ENCODE data around the gene PEX11G. TPM values are rescaled to one million over a fixed set of nuclear protein-coding genes. Genes with fewer than 3 reads are reported as not detected.
A peak's percentile ranks its signal among the peaks of the same experiment; 100 is the strongest.

The PEX11G gene
- total RNA-seq = 1 to 10 TPM in 1 of 3 donors, under 1 TPM in 2; 0.76 to 1.1 (median 0.90) TPM

DNA sequence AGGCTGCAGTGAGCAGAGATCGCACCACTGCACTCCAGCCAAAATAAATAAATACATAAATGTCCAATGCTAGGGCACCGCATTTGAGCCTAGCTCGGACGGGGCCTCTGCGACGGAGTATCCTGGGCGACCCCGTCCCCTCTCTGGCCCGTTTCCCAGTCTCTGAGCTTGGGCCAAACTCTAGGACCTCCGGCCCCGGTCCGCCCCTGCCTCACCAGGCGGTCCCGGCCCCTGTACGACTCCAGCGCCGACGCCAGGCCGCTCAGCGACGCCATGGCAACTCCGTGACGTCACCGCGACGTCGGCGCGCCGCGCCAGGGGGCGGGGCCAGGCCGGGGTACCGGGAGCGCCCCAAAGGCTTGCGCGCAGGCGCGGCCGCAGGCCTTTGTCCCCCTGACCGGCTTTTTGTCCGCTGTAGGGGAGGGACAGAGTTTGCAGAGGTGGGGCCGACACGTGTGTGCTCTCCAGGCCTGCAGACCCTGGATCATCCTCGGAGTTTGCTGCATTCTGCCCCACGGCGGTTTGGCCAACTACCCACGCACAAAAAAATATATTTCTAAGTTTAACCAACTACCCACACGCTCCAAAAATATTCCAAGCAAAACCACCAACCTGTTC, at the start of gene PEX11G:
Gene PEX11G (minus strand): TSS at position 300 of the 618 bp plus-strand sequence. CDS start 25 bp downstream, at position 275.
- H3K27me3 Mint-ChIP-seq (ENCODE audit: low read depth) = no peaks in the 10 kb centered on the region
- DNase-seq = peak; percentile 90
- no peaks in the 10 kb centered on the region for H3K9me3 Mint-ChIP-seq
- H3K36me3 Mint-ChIP-seq (ENCODE audit: insufficient read depth) = no peaks in the 10 kb centered on the region
- H3K4me3 Mint-ChIP-seq = peak within 1 kb of the TSS; percentile 83
- peak; percentile 98 to 99 for ATAC-seq
- H3K4me1 Mint-ChIP-seq (ENCODE audit: low read depth) = peaks cover 20% of the 10 kb centered on the region

GRCh38 chr19:7535998-7536695, 47.3 kb upstream of the PEX11G start:
- Mint-ChIP-seq H3K27me3 (ENCODE audit: low read depth) (no peaks in the 10 kb centered on the region), H3K4me1 (ENCODE audit: low read depth) (peaks cover 15% of the 10 kb centered on the region), H3K36me3 (ENCODE audit: insufficient read depth) (peaks cover 6% of the 10 kb centered on the region), H3K9me3 (no peaks in the 10 kb centered on the region), H3K4me3 (peak overlapping the region; percentile 92)
- DNase-seq (no peak), ATAC-seq (peak in 1 of 2 donors; percentile 2)

DNA sequence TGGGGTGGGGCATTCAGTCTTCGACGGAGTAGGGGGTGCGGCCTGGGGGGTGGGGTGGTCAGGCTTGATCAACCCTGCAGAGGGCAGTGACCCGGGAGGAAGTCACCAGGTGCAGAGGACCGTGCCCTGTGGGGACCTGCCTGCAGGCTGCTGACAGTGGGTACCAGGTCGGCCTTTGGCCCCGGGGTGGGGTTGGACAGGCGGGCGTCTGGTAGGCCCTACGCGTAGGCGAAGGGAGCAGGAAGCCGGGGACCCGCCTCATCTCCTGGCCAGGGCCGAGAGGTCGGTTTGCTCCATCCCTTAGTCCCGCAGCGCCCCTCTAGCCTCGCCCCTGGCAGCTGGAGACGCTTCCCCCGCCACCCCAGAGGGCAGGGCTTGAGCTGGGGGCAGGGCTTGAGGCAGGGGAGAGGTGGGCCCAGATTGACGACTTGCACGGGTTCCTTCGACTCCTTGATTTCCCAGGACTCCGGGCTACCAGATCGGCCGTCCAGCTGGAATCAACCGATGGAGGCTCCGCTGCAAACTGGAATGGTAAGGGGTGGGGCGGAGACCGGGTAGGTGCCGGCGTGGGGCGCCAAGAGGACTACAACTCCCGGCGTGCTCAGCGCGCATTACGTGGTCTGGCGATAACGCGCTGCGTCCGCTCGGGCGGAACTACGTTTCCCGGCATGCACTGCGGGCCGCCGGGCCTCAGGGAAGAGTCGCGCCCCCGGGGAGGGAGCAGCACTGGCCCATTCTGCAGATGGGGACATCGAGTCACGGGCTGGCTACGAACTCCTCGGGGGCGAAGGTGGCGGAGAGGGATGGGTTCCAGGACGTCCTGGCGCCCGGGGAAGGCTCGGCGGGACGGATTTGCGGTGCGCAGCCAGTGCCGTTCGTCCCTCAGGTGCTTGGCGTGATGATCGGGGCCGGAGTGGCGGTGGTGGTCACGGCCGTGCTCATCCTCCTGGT, 46.5 kb upstream of the PEX11G start, which contains the start of gene PNPLA6:
Gene PNPLA6 (plus strand): TSS at position 671 of the 951 bp plus-strand sequence. CDS start 72 bp downstream, at position 743.
- H3K9me3 Mint-ChIP-seq = no peaks in the 10 kb centered on the region
- H3K4me3 Mint-ChIP-seq = peak within 1 kb of the TSS; percentile 92
- H3K4me1 Mint-ChIP-seq (ENCODE audit: low read depth) = peaks cover 15% of the 10 kb centered on the region

DNA sequence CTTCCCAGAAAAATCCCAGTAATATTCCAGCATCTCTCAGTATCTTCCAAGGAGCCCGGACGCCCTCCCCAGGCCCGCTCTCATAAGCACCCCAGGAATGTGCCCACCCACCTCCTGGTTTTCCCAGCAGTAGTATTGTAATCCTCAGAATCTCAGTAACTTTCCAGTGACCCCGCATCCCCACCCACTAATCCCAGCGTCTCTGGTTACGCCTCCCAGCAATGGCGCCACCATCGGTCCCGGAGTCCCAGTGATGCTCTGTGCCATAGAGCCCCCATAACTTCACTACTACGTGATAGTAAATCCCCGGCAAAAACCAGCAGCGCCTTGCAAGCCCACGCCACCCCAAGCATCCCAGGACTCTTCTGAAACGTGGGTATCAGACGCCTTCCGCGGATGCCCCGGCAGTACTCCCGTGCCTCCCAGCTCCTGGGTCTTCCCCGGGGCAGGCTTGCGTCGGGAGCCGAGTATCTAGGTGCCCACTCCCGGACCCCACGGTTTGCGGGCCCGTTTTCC, 45.8 kb upstream of the PEX11G start:
- H3K4me3 Mint-ChIP-seq = peak overlapping the region; percentile 92
- peak; percentile 25 to 30 for ATAC-seq
- peaks cover 15% of the 10 kb centered on the region for H3K4me1 Mint-ChIP-seq (ENCODE audit: low read depth)
- DNase-seq = no peak
- no peaks in the 10 kb centered on the region for H3K36me3 Mint-ChIP-seq (ENCODE audit: insufficient read depth)
- H3K27me3 Mint-ChIP-seq (ENCODE audit: low read depth) = no peaks in the 10 kb centered on the region
- H3K9me3 Mint-ChIP-seq = no peaks in the 10 kb centered on the region

More for the DNA sequence above, 46.5 kb upstream of the PEX11G start, which contains the start of gene PNPLA6:
- peak; percentile 79 to 85 for ATAC-seq
- Mint-ChIP-seq H3K27me3 (ENCODE audit: low read depth) (no peaks in the 10 kb centered on the region), H3K36me3 (ENCODE audit: insufficient read depth) (peaks cover 5% of the 10 kb centered on the region)
- peak; percentile 88 for DNase-seq

DNA sequence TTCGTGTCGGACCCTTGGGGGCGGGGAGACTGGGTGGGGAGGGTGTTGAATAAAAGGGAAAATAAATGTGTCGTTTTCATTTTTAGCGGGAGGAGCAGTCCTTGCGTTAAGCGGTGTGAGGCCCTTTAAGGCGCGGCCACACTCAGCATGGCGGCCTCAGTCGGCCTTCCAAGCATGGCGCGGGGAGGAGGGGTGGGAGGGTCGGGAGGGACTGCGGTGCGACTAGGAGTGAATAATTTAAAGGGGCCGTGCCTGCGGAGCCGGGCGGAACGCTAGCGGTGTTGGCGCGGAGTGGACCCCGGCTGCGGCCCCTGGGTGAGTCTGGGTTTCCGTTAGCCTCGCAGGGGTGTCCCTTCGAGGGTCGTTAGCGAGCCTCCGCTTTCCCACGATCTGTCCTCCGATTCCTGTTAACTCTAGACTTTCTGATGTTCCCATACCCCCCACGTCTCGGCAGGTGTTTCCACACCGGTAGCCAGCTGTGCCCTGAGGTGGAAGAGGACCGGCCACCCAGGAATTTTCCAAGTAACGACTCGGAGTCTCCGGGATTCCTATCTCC, 45.2 kb upstream of the PEX11G start:
- ATAC-seq (peak; percentile 61 to 68), DNase-seq (peak; percentile 77)
- Mint-ChIP-seq H3K27me3 (ENCODE audit: low read depth) (no peaks in the 10 kb centered on the region), H3K9me3 (no peaks in the 10 kb centered on the region), H3K4me3 (peak overlapping the region; percentile 92), H3K4me1 (ENCODE audit: low read depth) (peaks cover 15% of the 10 kb centered on the region), H3K36me3 (ENCODE audit: insufficient read depth) (no peaks in the 10 kb centered on the region)

DNA sequence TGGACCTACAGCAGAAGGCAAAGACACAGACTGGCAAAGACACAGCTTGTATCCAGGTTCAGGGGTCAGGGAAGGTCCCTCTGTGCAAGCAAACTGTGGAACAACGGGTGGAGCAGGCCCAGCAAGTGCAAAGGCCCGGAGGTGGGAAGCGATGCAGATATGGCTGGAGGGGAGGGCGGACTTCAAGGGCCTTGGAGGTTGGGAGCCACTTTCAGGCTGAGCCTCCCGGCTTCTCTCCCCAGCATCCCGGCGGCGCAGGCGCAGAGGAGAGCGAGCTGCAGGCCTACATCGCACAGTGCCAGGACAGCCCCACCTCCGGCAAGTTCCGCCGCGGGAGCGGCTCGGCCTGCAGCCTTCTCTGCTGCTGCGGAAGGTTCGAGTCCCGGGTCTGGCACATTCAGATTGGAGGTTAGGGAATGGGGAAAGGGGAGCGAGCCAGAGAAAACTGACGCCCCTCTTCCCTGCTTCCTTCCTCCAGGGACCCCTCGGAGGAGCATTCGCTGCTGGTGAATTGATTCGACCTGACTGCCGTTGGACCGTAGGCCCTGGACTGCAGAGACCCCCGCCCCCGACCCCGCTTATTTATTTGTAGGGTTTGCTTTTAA, 44.5 kb upstream of the PEX11G start:
- Mint-ChIP-seq H3K27me3 (ENCODE audit: low read depth) (no peaks in the 10 kb centered on the region), H3K36me3 (ENCODE audit: insufficient read depth) (no peaks in the 10 kb centered on the region), H3K9me3 (no peaks in the 10 kb centered on the region), H3K4me3 (peak overlapping the region; percentile 92), H3K4me1 (ENCODE audit: low read depth) (peaks cover 15% of the 10 kb centered on the region)
- ATAC-seq (no peak), DNase-seq (no peak)

- ATAC-seq = no peak
- no peaks in the 10 kb centered on the region for H3K27me3 Mint-ChIP-seq (ENCODE audit: low read depth)
Measured at GRCh38 chr19:7529610-7530490, 41.0 kb upstream of the PEX11G start.

DNA sequence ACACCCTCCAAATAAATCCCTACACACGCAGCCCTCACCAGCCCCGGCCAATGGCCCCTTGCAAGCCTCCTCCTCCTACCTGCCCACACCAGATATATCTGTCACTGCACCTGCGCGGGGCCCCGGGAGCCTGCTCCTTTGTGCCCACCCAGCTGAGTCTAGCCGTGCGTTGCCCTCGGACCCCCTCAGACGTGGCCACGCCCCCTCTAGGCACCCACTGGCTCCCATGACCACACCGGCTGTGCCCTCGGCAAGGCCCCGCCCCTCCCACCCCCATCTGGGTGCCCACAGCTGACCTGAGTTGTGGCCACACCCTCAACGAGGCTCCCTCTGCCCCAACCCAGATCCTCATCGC, 40.4 kb upstream of the PEX11G start:
- H3K36me3 Mint-ChIP-seq (ENCODE audit: insufficient read depth) = no peaks in the 10 kb centered on the region
- H3K4me3 Mint-ChIP-seq = no peak overlapping the region
- H3K9me3 Mint-ChIP-seq = no peaks in the 10 kb centered on the region
- DNase-seq (no peak), ATAC-seq (no peak)
- H3K27me3 Mint-ChIP-seq (ENCODE audit: low read depth) = no peaks in the 10 kb centered on the region
- H3K4me1 Mint-ChIP-seq (ENCODE audit: low read depth) = peaks cover 5% of the 10 kb centered on the region

More at GRCh38 chr19:7529610-7530490, 41.0 kb upstream of the PEX11G start:
- Mint-ChIP-seq H3K36me3 (ENCODE audit: insufficient read depth) (no peaks in the 10 kb centered on the region), H3K4me1 (ENCODE audit: low read depth) (peaks cover 5% of the 10 kb centered on the region), H3K4me3 (no peak overlapping the region), H3K9me3 (no peaks in the 10 kb centered on the region)
- no peak for DNase-seq

DNA sequence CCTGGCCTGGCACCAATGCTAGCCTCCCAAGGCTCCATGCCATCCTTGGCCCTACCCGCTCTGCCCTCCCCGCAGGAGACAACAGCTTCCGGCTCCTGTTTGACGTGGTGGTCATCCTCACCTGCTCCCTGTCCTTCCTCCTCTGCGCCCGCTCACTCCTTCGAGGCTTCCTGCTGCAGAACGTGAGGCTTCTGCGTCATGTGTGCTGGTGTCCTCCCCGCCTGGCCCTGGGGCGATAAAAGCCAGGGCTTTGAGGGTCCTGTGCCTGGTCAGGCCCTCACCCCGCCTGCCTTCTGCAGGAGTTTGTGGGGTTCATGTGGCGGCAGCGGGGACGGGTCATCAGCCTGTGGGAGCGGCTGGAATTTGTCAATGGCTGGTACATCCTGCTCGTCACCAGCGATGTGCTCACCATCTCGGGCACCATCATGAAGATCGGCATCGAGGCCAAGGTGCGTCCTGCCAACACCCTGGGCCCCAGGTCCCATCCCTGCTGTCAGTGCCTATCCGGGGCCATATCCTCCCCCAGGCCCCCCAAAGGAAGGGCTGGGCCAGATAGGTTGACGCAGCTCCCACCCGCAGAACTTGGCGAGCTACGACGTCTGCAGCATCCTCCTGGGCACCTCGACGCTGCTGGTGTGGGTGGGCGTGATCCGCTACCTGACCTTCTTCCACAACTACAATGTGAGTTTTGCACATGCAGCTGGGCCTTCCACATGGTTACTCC, 39.8 kb upstream of the PEX11G start:
- DNase-seq = no peak
- Mint-ChIP-seq H3K36me3 (ENCODE audit: insufficient read depth) (no peaks in the 10 kb centered on the region), H3K4me1 (ENCODE audit: low read depth) (peaks cover 3% of the 10 kb centered on the region), H3K4me3 (no peak overlapping the region), H3K27me3 (ENCODE audit: low read depth) (no peaks in the 10 kb centered on the region), H3K9me3 (no peaks in the 10 kb centered on the region)
- no peak for ATAC-seq

GRCh38 chr19:7528192-7528519, 39.3 kb upstream of the PEX11G start:
- Mint-ChIP-seq H3K4me3 (no peak overlapping the region), H3K36me3 (ENCODE audit: insufficient read depth) (no peaks in the 10 kb centered on the region), H3K27me3 (ENCODE audit: low read depth) (no peaks in the 10 kb centered on the region), H3K4me1 (ENCODE audit: low read depth) (peaks cover 6% of the 10 kb centered on the region), H3K9me3 (no peaks in the 10 kb centered on the region)
- ATAC-seq (no peak), DNase-seq (no peak)

DNA sequence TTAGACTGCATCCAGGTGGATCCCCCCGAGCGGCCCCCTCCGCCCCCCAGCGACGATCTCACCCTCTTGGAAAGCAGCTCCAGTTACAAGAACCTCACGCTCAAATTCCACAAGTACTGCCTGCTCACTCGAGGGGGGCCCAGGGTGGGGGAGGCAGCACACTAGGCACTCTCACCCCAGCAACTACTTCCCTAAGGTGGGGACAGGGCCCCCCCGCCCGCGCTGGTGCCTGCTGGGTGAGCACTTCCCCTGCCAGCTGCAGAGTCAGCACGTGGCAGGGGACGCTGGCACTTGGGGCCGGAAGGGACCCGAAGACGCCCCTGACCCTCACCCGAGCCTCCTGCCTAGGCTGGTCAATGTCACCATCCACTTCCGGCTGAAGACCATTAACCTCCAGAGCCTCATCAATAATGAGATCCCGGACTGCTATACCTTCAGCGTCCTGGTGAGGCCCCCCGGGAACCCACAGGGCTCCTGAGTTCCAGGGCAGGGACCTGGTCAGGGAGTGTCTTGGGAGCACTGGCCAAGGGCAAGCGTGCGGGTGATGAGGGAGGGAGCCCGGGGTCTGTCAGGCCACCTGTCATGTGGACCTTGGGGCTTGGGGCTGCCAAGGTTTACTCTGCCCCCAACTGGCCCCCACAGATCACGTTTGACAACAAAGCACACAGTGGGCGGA, 38.8 kb upstream of the PEX11G start:
- Mint-ChIP-seq H3K4me3 (no peak overlapping the region), H3K4me1 (ENCODE audit: low read depth) (peaks cover 6% of the 10 kb centered on the region), H3K9me3 (no peaks in the 10 kb centered on the region), H3K27me3 (ENCODE audit: low read depth) (no peaks in the 10 kb centered on the region), H3K36me3 (ENCODE audit: insufficient read depth) (no peaks in the 10 kb centered on the region)
- DNase-seq (no peak), ATAC-seq (no peak)

Data from activated T-cell treated with anti-CD3 and anti-CD28 coated beads, Interleukin-2, amount 50 U/mL, for 4 hours (primary cell).